HepG2 (cell line): ENCODE data around the gene RASA4. TPM values are rescaled to one million over a fixed set of nuclear protein-coding genes. Genes with fewer than 3 reads are reported as not detected.
A peak's percentile ranks its signal among the peaks of the same experiment; 100 is the strongest.
"Not testable (repeated sequence)": the region's sequence is repeated elsewhere in the genome, so short reads cannot be mapped to it uniquely, and the experiment has no call there.

Experiments
- ATAC-seq: fragments of 200-7000 bp; cut with Tn5 transposase; 3 replicates; pipeline ENCODE4 v1.9.1; 2020; ENCODE audit warnings: mild to moderate bottlenecking, moderate library complexity
- BruUV-seq: library from RNA; stranded (reverse); fragments of 400-500 nt; replicated peaks from 2 replicates; lab custom pipeline; 2021; lab: Mats Ljungman, UMichigan
- CTCF ChIA-PET: fragments of 300-600 bp; formaldehyde crosslinking; extraction: SDS; loops from one replicate; lab custom pipeline; 2021; ENCODE audit warnings: low total read pairs, inconsistent platforms, low intra/inter-chr PET ratio; lab: Yijun Ruan, JAX
- POLR2A ChIA-PET: fragments of 350-600 bp; sonication (Branson Sonifier 250); formaldehyde crosslinking; loops from one replicate; lab custom pipeline; 2020; ENCODE audit warnings: antibody characterized with exemption, inconsistent platforms; lab: Yijun Ruan, JAX
- DNase-seq: peaks from one replicate; pipeline ENCODE4 v3.0.0-alpha.2; 2015; ENCODE audit warnings: low spot score
- FAIRE-seq: peaks from 3 replicates; lab custom pipeline; 2011; peaks lifted over from hg19 to GRCh38; lab: Jason Lieb, UNC
- H2AFZ ChIP-seq: one replicate; pipeline ENCODE4 v1.6.1; 2011; ENCODE audit warnings: low read length, inconsistent platforms
- H3K27ac ChIP-seq: fragments of 300-600 bp; 3 replicates; pipeline ENCODE4 v1.8.0; 2011; ENCODE audit warnings: mixed run types, mild to moderate bottlenecking, mixed read lengths, low read length, inconsistent platforms; ENCODE audit not compliant: insufficient read depth; ENCODE audit errors: extremely low read length
- H3K27me3 ChIP-seq, 2 experiments: fragments of 200-600 bp in 1 of 2; 2 replicates in 1 of 2; 3 replicates in 1 of 2; pipeline versions ENCODE4 v1.6.0 to v1.8.0; 2011; ENCODE audit warnings: low read length in 2 of 2, mild to moderate bottlenecking in 2 of 2, moderate library complexity in 2 of 2, inconsistent platforms in 1 of 2; ENCODE audit not compliant: insufficient read depth in 2 of 2, control insufficient read depth in 1 of 2
- H3K36me3 ChIP-seq, 2 experiments: fragments of 200-600 bp in 1 of 2; replicated peaks in 1 of 2; 2 replicates in 1 of 2; 3 replicates in 1 of 2; pipeline versions ENCODE4 v1.5.1 to v1.8.0; 2011; ENCODE audit warnings: low read length in 2 of 2, inconsistent platforms in 1 of 2; ENCODE audit not compliant: insufficient read depth in 2 of 2, control insufficient read depth in 1 of 2
- H3K4me1 ChIP-seq: 2 replicates; pipeline ENCODE4 v1.5.1; 2012; ENCODE audit warnings: low read length, inconsistent platforms; ENCODE audit not compliant: insufficient read depth
- H3K4me2 ChIP-seq: 2 replicates; pipeline ENCODE4 v1.6.0; 2011; ENCODE audit warnings: low read depth, low read length, inconsistent platforms
- H3K4me3 ChIP-seq, 3 experiments: fragments of 200-600 bp in 1 of 3; sonication (generic), shearing (Covaris generic) in 1 of 3; replicated peaks in 1 of 3; 2 replicates each; pipeline ENCODE4 v1.5.1; 2011 to 2016; ENCODE audit warnings: low read length in 3 of 3, inconsistent platforms in 2 of 3, low read depth in 2 of 3, mild to moderate bottlenecking in 2 of 3, control low read depth in 1 of 3, mixed read lengths in 1 of 3; ENCODE audit not compliant: insufficient read depth in 1 of 3
- H3K79me2 ChIP-seq: one replicate; pipeline ENCODE4 v1.6.1; 2011; ENCODE audit warnings: low read length, inconsistent platforms; ENCODE audit not compliant: insufficient read depth
- H3K9ac ChIP-seq: 2 replicates; pipeline ENCODE4 v1.6.0; 2011; ENCODE audit warnings: mild to moderate bottlenecking, low read depth, low read length, inconsistent platforms; ENCODE audit not compliant: insufficient read depth
- H3K9me3 ChIP-seq: 2 replicates; pipeline ENCODE4 v1.5.1; 2012; ENCODE audit warnings: mild to moderate bottlenecking, low read length
- H4K20me1 ChIP-seq: 2 replicates; pipeline ENCODE4 v1.6.0; 2011; ENCODE audit warnings: inconsistent platforms, mild to moderate bottlenecking, low read length, moderate library complexity; ENCODE audit not compliant: insufficient read depth
- BCL6 ChIP-seq: IDR thresholded peaks from 2 replicates; pipeline ENCODE4 v1.6.1; 2016; ENCODE audit warnings: missing genetic modification reagents, missing compliant biosample characterization
- DMAP1 ChIP-seq: IDR thresholded peaks from 2 replicates; pipeline ENCODE4 v1.6.1; 2016
- DRAP1 ChIP-seq: IDR thresholded peaks from 2 replicates; pipeline ENCODE4 v1.6.1; 2016; ENCODE audit warnings: missing genetic modification reagents, missing compliant biosample characterization
- ERF ChIP-seq: IDR thresholded peaks from 2 replicates; pipeline ENCODE4 v1.6.1; 2018; ENCODE audit warnings: missing biosample characterization, missing genetic modification reagents
- FOSL2 ChIP-seq: sonication (generic); formaldehyde crosslinking; IDR thresholded peaks from 2 replicates; pipeline ENCODE4 v1.4.0; 2020; ENCODE audit warnings: missing genetic modification reagents
- HOXD1 ChIP-seq: sonication (generic); formaldehyde crosslinking; IDR thresholded peaks from 2 replicates; pipeline ENCODE4 v1.5.0; 2020; ENCODE audit warnings: missing genetic modification reagents
- KLF11 ChIP-seq: IDR thresholded peaks from 2 replicates; pipeline ENCODE4 v1.6.1; 2016; ENCODE audit warnings: missing compliant biosample characterization
- MIER3 ChIP-seq: IDR thresholded peaks from 2 replicates; pipeline ENCODE4 v1.6.1; 2016; ENCODE audit warnings: missing compliant biosample characterization, borderline replicate concordance
- NFKBIZ ChIP-seq: IDR thresholded peaks from 2 replicates; pipeline ENCODE4 v1.6.1; 2018; ENCODE audit warnings: missing genetic modification reagents, missing compliant biosample characterization
- NKX3-1 ChIP-seq: sonication (generic); formaldehyde crosslinking; IDR thresholded peaks from 2 replicates; pipeline ENCODE4 v1.5.0; 2020; ENCODE audit warnings: missing genetic modification reagents
- TFE3 ChIP-seq: IDR thresholded peaks from 2 replicates; pipeline ENCODE4 v1.6.1; 2016
- THAP11 ChIP-seq: IDR thresholded peaks from 2 replicates; pipeline ENCODE4 v1.6.1; 2016; ENCODE audit warnings: missing biosample characterization, missing genetic modification reagents
- ZFY ChIP-seq: sonication (generic); formaldehyde crosslinking; IDR thresholded peaks from 2 replicates; pipeline ENCODE4 v1.4.0; 2020; ENCODE audit warnings: missing genetic modification reagents
- WGBS: methylation state at CpG from one replicate; pipeline ENCODE4 v1.1.6; 2017; ENCODE audit warnings: low lambda C conversion rate; 5-methylcytosine and 5-hydroxymethylcytosine counted together
- in situ Hi-C: cut with HindIII; loops from 2 replicates; pipeline ENCODE4 v1.10.0; 2017; ENCODE audit warnings: low pct_unique_long_range_greater_than_20kb; ENCODE audit not compliant: extremely low pct_ligation_motif_present
- intact Hi-C: fragments of 100-400 bp; cut with micrococcal nuclease; formaldehyde crosslinking; loops from one replicate; pipeline ENCODE4 v1.10.0; 2022; ENCODE audit not compliant: unreplicated experiment
- polyA plus RNA-seq, 8 experiments: library from polyadenylated mRNA; depleted of rRNA in 3 of 8; stranded (reverse) in 7 of 8; unstranded in 1 of 8; fragments of >200 nt; fragmentation: Illumina TruSeq in 4 of 8; extraction: Trizol in 4 of 8; gene quantifications; 2 replicates each; pipeline versions ENCODE4 v1.2.1 to v1.2.3, GENCODE V29; 2011 to 2016; ENCODE audit warnings: low read depth in 4 of 8, missing spikeins in 1 of 8, mixed read lengths in 1 of 8; ENCODE audit not compliant: insufficient read depth in 1 of 8
- total RNA-seq, 5 experiments: library from RNA; depleted of rRNA; stranded (reverse); fragments of >200 nt; fragmentation: Illumina TruSeq; extraction: Trizol; gene quantifications; 2 replicates each; pipeline ENCODE4 v1.2.3, GENCODE V29; 2016; ENCODE audit warnings: low read depth in 1 of 5

Gene RASA4
- total and polyA plus RNA-seq, 2 of the 13 experiments (the other 11 are each of a cell fraction or from before 2014, with no cell fraction given), result 1.1 to 1.6 TPM

GRCh38 chr7:102574607-102575006 lies 41.9 kb downstream of the RASA4 start:
- H3K79me2 ChIP-seq, intact Hi-C loops, in situ Hi-C loops, H4K20me1 ChIP-seq, BruUV-seq, POLR2A ChIA-PET, FAIRE-seq, DNase-seq, CTCF ChIA-PET, H3K36me3 ChIP-seq, H3K27me3 ChIP-seq, H3K9me3 ChIP-seq, H3K4me1 ChIP-seq, ATAC-seq, H3K4me3 ChIP-seq, H3K27ac ChIP-seq, H2AFZ ChIP-seq, H3K4me2 ChIP-seq, H3K9ac ChIP-seq: not testable (repeated sequence)
- no CpG with 5 or more reads among the region's 6 CpGs for WGBS

GRCh38 chr7:102572261-102573239 lies 44.0 kb downstream of the RASA4 start, which contains the start of gene POLR2J3:
TSS of gene POLR2J3 (minus strand) at chr7:102572583. CDS start at chr7:102572521, 62 bp downstream.
- H3K27ac ChIP-seq, result peak within 1 kb of the TSS; percentile 54
- H2AFZ ChIP-seq, POLR2A ChIA-PET: not testable (repeated sequence)
- TF ChIP-seq DMAP1 (CRISPR knock-in tag), result peak; percentile 83; the same call in 1 of the 2 replicates
- 0 out of 2 replicates have a peak, but pooled peaks have one; percentile 51 for TF ChIP-seq DRAP1 (CRISPR knock-in tag)
- peak; percentile 88 for TF ChIP-seq ERF (CRISPR knock-in tag)
- peak; percentile 35; the same call in 1 of the 2 replicates for TF ChIP-seq BCL6 (CRISPR knock-in tag)
- peak; percentile 91 for TF ChIP-seq THAP11 (CRISPR knock-in tag)
- TF ChIP-seq HOXD1, result peak; percentile 65; the same call in 1 of the 2 replicates
- TF ChIP-seq NKX3-1, result 0 out of 2 replicates have a peak, but pooled peaks have one; percentile 27
- 0 out of 2 replicates have a peak, but pooled peaks have one; percentile 68 for TF ChIP-seq MIER3 (CRISPR knock-in tag)
- peak; percentile 59; the same call in 1 of the 2 replicates for TF ChIP-seq KLF11 (CRISPR knock-in tag)
- peak; percentile 39; the same call in 1 of the 2 replicates for TF ChIP-seq FOSL2 (CRISPR knock-in tag)
- peak; percentile 78 for TF ChIP-seq ZFY (CRISPR knock-in tag)
- peak; percentile 59; the same call in 1 of the 2 replicates for TF ChIP-seq NFKBIZ (CRISPR knock-in tag)
- peak; percentile 54; the same call in 1 of the 2 replicates for TF ChIP-seq TFE3 (CRISPR knock-in tag)

More at GRCh38 chr7:102572261-102573239, 44.0 kb downstream of the RASA4 start, which contains the start of gene POLR2J3:
- H3K9me3 ChIP-seq, FAIRE-seq, H4K20me1 ChIP-seq, H3K79me2 ChIP-seq, intact Hi-C loops, H3K27me3 ChIP-seq, H3K4me1 ChIP-seq, in situ Hi-C loops, CTCF ChIA-PET, H3K36me3 ChIP-seq: not testable (repeated sequence)
- BruUV-seq, result TSS peak; percentile 58
- WGBS, result 1% methylated on average over 37 of the region's 64 CpGs
- peak; percentile 85 for DNase-seq
- Histone ChIP-seq H3K4me2 (0 out of 2 replicates have a peak within 1 kb of the TSS, but pooled peaks have one; percentile 39), H3K9ac (peak within 1 kb of the TSS; percentile 82), H3K4me3 (peak within 1 kb of the TSS; percentile 61 to 84 (median 72); a peak in 5 of 6 replicates)
- peak; percentile 87 for ATAC-seq
